HG02885 (cell line): ENCODE data around the gene TMEM14A.

Source experiments
- ATAC-seq: cut with Tn5 transposase; IDR thresholded peaks from one replicate; pipeline ENCODE4 v1.9.1; 2021; ENCODE audit warnings: mild to moderate bottlenecking; ENCODE audit not compliant: unreplicated experiment, poor library complexity

TMEM14A gene, protein sequence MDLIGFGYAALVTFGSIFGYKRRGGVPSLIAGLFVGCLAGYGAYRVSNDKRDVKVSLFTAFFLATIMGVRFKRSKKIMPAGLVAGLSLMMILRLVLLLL

GRCh38 chr6:52670502-52671409, at the start of gene TMEM14A:
Gene TMEM14A, plus strand, starts transcription at chr6:52671113. Its CDS starts 5,990 bp downstream, at chr6:52677103.
- peak; percentile 97 for ATAC-seq

GRCh38 chr6:52621631-52622030, 49.3 kb upstream of the TMEM14A start:
- ATAC-seq = no peak

- ATAC-seq = no peak
These were observed 48.1 kb upstream of the TMEM14A start for GRCh38 chr6:52622810-52623209.

GRCh38 chr6:52632011-52632410, 38.9 kb upstream of the TMEM14A start:
- no peak for ATAC-seq

DNA sequence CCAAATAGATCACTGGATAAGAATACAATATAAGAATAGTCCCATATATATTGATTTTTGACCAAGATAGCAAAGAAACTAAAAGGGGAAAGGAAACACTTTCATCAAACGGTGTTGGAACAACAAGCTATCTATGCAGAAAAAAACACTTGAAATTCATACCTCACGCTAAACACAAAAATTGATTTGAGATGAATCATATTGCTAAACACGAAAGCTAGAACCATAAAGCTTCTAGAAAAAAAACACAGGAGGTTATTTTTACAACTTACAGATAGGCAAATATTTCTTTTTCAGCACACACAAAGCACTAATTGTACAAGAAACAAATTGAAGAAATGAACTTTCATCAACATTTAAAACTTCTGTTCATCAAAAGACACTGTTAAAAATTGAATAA, 36.7 kb upstream of the TMEM14A start:
- no peak for ATAC-seq

DNA sequence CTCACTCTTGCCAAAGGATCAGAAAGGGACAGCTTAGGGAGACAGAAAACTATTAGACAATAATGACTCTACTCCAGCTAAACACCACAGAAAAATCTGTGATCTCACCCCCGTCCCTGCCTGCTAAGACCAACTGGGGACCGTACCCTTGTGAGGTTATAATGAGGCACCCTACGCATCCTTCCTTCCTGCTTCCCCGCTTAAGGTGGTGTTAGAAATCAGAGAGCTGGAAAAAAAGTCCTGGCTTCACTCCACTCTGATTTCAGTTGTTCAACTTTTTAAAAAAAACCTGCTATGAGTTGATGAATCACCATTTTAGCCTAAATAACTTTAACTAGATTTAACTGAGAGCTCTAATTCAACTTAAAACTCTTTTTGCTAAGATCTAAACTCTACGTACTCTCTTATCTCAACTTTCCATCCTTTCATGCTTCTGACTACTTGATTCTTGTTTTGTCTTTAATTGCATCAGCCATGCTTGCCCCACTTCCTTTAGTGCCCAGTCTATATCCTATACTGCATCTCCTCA, 35.8 kb upstream of the TMEM14A start:
- no peak for ATAC-seq

DNA sequence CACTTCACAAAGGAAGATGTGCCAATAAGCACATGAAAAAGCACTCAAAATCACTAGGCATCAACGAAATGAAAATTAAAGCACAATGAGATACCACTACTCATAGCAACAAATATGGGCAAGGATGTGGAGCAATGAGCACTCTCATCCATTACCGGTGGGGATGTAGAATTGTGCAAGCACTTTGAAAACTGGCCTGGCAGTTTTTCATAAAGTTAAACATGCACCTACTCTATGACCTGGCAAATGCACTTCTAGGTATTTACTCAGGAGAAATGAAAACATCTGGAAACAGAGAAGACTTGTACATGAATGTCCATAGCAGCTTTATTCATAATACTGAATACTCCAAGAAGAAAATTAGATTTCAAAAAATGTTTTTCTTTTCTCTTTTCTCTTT, 34.1 kb upstream of the TMEM14A start:
- ATAC-seq = no peak

DNA sequence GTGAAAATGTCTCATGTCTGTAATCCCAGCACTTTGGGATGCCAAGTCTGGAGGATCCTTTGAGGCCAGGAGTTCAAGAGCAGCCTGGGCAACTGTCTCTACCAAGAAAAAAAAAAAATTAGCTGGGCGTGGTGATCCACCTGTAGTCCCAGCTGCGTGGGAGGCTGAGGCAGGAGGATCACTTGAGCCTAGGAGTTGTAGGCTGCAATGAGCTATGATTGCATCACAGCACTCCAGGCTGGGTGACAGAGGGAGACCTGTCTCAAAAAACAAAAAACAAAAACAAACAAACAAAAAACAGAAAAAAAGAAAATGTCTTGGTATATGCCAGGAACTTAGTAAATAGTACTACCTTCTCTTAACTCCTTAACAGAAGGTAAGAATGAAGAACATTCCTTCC, 31.4 kb upstream of the TMEM14A start:
- ATAC-seq = no peak

GRCh38 chr6:52640170-52640569, 30.7 kb upstream of the TMEM14A start:
- no peak for ATAC-seq

DNA sequence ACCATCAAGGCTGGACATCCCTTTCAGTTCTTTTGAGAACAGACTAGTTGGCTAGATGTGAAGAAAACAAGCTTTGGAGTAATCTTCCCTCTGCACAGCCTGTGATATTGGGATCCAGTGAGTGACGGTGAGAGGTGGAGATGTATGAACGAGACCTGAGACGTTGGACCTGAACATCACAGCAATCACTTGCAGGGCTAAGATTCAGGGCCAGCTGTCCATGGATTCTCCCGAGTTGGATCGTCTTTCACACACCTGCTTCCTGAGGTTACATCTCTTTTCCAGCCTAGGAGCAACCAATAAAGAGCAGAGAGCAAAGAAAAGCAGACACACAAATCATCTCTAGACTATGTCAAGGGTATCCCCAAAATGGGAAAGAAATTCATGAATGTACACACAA, 30.0 kb upstream of the TMEM14A start:
- no peak for ATAC-seq

DNA sequence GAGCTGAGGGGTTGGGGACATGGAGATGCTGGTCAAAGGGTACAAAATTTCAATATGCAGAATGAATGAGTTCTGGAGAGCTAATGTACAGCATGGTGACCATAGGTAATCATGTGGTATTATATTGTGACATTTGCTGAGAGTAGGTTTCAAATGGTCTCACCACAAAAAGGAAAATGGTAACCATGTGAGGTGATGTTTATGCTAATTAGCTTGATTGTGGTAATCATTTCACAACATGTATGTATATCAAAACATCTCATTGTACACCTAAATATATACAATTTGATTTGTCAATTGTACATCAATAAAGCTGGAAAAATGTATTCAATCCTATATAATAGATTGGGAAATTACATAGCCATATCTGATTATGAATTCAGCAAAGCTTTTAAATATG, 29.5 kb upstream of the TMEM14A start:
- ATAC-seq = no peak

GRCh38 chr6:52641826-52642225, 29.1 kb upstream of the TMEM14A start:
- ATAC-seq = no peak

DNA sequence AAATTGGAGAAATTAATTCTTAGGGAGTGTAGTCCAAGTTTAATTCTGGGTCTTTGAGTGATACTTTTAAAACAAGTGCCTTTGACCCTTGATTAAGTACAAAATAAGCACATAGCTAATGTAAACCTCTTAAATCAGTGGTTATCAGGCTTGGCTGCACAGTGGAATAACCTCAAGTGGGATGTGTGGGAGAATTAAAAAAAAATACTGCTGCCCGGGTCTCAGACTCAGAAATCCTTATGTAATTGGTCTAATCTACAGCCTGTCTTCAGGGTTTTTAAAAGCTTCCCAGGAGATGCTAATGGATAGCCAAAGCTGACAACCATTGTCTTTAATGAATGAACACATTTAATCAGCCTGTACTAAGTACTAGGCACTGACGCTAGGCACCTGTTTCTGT, 28.5 kb upstream of the TMEM14A start:
- no peak for ATAC-seq

- no peak for ATAC-seq
These were observed 27.8 kb upstream of the TMEM14A start for GRCh38 chr6:52643158-52643557.

GRCh38 chr6:52644253-52644652, 26.7 kb upstream of the TMEM14A start:
- no peak for ATAC-seq

DNA sequence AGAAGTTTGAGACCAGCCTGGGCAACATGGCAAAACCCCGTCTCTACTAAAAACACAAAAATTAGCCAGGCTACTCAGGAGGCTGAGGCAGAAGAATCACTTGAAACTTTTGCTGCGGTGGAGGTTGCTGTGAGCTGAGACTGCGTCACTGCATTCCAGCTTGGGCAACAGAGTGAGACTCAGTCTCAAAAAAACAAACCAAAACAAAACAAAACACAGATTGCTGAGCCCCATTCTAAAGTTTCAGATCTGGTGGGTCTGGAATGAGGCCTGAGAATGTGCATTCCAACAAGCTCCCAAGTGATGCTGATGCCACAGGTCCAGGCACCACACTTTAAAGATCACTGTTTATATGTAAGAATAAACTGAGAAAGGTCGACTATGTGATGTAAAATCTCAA, 24.9 kb upstream of the TMEM14A start:
- ATAC-seq = no peak

DNA sequence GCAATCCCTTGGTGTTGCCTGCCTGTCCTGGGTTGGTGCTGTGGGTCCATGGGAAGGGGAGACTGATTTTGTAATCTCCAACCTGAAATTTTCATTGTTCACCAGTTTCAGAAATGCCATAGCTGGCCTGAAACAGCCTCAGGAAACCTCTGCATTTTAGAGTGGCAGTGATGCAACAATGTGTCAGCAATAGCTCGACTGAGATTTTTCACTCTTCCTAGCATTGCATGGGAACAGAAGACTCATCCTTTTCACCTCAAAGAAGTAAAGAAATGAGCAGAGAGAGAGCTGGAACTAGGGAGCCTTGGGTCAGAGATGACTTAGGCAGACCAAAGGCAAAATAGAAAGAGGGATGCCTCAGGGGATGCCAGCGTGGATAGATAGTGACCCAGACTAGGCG, 23.7 kb upstream of the TMEM14A start:
- ATAC-seq = no peak

- ATAC-seq = no peak
These were observed 21.3 kb upstream of the TMEM14A start for GRCh38 chr6:52649536-52650160.

DNA sequence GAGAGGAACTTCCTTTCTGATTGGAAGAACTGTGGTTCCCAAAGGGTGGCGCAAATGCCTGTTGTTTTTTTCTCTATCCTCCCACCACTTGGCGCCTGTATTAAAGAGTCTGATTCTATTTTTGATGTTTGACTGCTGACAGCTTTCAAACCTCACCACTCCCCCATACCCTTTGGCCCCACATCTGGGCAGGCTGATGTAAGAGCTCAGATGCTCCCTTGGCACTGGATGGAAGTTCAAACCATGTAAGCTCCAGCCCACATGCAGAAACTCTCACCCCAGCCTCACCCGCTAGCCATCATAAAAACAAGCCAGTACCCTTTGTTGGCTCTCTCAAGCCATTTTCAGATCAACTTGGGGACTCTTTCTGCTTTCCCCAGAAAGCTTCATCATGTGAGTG, 20.0 kb upstream of the TMEM14A start:
- no peak for ATAC-seq

- no peak for ATAC-seq
These were observed 17.8 kb upstream of the TMEM14A start for GRCh38 chr6:52653151-52653550.

- no peak for ATAC-seq
These were observed 16.9 kb upstream of the TMEM14A start for GRCh38 chr6:52654007-52654406.
